Left forelimb (tissue), 1 donor: ENCODE measurements around the gene HAVCR2.

Experiments used
- DNase-seq: peaks from one replicate; pipeline ENCODE4 v3.0.0-alpha.2; 2018; ENCODE audit warnings: low spot score

HAVCR2 gene

GRCh38 chr5:157045601-157046000, 63.2 kb downstream of the HAVCR2 start:
- DNase-seq = no peak

- no peak for DNase-seq
These were observed 70.2 kb downstream of the HAVCR2 start for GRCh38 chr5:157038568-157039187.
